Stimulated activated CD8-positive, alpha-beta memory T cell treated with anti-CD3 and anti-CD28 coated beads, Interleukin-7, amount 100 ng/mL, for 1 hour (primary cell): ENCODE data around the gene TUBB4B.

ENCODE experiments used
- DNase-seq, 2 donors: peaks; one replicate each; pipeline ENCODE4 v3.0.0-alpha.2; 2020; ENCODE audit warnings: low read depth in 2 of 2

The TUBB4B gene

DNA sequence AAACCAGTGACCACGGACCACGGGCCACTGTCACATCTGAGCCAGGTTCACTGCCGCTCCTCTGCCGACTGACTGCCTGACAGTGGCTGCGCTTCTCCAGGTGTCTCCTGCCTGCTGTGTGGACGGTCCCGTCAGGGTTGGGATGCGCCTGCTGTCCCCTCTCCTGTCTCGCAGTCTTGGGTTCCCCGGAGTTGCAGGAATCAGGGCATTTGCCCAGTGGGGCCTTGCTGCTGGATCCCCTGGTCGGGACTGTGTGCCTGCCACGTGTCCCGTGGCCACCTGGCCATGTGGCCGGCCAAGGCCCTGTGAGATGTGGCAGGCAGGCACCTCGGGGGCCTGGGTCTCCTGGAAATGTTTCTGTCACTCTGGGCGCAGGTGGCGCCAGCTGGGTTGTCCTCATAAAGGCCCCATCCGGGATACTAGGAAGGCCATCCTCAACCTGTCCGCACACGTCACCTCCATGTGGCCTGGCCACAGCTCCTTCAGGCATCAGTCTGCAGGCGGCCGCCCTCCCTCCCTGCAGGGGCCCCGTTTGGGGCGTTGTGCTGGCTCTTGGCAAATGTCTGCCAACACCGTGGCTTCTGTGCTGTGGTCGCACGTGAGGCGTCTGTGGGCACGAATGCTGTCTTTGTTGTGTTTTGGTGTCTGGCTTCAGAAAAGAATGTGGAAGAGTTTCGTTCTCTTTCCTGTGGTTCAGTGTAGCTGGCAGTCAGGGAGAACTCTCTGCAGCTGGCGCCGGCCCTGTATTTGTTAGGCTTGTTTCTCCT, 30.0 kb downstream of the TUBB4B start:
- DNase-seq, result no peak

DNA sequence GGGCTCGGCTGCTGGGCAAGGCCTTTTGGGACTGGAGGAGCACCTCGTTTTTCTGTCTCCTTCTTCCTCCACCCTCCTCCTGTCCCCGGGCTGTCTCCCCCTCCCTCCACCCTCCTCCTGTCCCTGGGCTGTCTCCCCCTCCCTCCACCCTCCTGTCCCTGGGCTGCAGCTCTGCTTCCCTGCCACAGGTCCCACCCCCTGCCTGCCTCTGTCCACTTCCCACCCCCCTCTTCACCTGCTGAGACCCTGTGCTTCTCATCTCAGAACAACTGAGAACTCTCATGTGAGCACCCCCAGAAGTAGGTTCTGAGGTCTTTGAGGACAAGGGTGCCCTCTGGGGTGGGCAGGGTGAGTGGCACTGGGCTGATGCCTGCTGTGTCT, 30.6 kb downstream of the TUBB4B start:
- DNase-seq, result no peak

DNA sequence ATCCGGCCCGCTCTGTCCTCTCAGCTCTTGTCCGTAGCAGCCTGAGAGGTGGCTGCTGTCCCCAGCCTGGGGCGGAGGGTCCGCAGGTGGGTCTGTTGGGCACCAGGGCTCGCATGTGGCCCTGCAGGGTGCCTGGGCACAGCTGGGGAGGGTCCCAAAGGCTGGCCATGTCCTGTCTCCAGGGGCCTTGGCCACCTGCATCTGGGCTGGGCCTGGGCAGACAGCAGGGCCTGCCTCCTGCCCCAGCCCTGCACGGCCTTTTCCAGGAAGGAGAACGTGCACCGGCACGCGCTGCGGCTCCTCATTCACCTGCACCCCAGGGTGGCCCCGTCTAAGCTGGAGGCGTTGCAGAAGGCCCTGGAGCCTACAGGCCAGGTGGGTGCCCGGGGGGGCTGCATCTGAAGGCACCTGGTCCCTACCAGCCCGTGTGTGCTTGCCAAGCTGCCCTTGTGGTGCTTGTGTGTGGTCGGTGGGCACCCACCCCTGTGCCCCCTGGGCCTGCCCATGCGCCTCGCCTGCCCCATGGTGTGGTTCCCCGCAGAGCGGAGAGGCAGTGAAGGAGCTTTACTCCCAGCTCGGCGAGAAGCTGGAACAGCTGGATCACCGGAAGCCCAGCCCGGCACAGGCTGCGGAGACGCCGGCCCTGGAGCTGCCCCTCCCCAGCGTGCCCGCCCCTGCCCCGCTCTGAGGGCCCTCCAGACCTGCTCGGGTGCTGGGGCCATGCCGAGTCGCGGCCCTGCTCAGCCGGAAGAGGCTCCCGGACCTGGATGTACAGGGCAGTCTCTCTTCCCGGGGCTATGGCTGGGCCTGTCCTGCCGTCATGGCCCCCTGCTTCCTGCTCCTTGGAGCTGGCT, 31.4 kb downstream of the TUBB4B start:
- no peak for DNase-seq

DNA sequence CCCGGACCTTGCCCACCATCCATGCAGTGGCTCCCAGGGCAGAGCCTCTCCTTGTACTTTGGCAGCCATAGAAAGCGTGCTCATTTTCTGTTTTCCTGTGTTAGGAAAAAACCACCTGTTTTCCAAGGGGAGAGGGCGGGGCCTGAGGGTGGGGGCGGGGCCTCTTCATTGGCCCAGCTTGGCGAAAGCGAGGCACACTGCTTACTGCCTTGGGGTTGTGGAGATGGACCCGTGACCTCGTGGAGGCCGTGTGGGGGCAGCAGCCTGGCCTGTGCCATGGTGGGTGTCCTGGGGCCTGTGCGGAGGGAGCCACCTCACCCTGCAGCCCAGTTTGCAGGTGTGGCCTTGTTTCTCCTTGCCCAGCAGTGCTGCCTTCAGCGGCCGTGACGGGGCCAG, 32.0 kb downstream of the TUBB4B start:
- DNase-seq, result no peak

DNA sequence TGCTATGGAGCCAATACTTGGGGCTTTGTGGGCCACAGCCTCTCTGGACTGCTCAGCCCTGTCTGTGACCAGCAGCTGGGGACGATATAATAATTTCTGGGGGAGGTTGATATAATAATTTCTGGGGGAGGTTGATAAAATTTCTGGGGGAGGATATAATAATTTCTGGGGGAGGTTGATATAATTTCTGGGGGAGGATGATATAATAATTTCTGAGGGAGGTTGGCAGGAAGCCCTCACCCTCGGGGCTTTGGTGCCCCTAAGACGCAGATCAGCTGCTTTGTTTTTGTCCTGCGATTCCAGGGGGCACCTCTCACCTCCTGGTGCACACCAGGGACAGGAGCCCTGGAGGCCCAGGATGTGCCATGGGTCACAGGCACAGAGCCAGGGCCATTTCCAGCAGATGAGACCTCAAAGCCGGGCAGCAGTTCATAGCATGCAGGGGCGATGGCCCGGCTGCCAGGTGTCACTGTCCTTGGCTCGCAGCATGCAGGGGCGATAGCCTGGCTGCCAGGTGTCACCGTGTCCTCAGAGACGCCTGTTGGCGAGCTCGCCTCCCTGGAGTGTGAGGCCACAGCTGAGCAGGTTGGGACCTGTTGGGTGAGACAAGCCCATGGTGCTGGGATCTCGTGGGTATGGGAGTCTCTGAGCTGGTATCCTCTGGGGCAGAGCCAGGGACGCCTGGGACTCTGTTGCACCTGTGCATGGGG, 32.7 kb downstream of the TUBB4B start:
- no peak for DNase-seq

DNA sequence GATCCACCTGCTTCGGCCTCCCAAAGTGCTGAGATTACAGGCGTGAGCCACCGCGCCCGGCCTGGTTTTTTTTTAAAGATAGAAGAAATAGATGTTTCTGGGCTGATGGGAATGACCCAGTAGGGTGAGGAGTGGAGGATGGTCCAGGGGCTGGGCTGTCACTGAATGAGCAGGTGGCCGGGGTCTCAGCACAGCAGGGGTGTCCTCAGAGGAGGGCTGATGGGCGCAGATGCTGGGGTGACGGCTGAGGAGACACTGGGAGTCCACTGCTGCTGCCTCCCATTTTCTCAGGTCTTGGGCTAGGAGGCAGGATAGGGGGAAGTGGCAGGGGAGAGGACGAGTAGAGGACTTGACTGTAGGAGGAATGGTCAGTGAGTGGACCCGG, 34.1 kb downstream of the TUBB4B start:
- no peak for DNase-seq

DNA sequence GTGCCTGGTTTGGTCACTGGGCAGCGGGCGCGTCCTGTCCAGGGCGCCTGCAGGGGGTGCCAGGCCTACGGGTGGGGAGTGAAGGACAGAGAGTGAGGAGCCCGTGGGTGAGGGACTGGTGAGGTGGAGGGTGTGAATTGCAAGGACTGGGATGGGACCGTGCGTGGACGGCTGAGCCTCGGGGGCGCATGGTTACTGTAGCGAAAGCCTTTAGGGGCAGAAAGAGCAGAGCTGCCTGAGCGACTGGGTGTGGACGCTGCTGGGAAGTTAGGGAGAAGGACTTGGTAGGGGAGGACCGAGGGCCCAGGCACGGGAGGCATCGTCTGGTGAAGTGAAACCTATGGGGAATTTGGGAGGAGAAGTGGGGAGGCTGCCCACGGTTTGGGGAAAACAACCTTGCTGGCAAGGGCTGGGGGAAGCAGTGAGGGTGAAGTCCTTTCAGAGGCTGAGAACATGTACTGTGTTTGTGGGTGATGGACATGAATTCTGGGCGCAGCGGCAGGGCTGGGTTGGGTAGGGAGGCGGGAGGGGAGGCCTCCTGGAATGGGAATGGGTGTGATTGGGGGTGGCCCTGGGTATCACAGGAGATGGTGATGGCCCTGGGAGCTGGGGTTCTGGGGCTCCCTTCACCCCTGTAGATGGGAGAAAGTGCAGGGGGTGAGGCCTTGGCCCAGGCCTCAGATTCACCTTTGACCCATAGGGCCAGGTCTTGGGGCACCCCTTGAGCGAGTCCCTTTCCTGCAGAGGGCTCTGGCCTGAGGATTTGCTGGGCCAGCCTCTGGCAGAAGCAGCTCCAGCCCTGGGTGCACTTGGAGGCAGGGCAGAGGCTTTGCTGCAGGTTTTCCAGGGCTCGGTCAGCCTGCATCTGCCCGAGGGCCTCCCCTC, 34.7 kb downstream of the TUBB4B start:
- DNase-seq, result no peak

DNA sequence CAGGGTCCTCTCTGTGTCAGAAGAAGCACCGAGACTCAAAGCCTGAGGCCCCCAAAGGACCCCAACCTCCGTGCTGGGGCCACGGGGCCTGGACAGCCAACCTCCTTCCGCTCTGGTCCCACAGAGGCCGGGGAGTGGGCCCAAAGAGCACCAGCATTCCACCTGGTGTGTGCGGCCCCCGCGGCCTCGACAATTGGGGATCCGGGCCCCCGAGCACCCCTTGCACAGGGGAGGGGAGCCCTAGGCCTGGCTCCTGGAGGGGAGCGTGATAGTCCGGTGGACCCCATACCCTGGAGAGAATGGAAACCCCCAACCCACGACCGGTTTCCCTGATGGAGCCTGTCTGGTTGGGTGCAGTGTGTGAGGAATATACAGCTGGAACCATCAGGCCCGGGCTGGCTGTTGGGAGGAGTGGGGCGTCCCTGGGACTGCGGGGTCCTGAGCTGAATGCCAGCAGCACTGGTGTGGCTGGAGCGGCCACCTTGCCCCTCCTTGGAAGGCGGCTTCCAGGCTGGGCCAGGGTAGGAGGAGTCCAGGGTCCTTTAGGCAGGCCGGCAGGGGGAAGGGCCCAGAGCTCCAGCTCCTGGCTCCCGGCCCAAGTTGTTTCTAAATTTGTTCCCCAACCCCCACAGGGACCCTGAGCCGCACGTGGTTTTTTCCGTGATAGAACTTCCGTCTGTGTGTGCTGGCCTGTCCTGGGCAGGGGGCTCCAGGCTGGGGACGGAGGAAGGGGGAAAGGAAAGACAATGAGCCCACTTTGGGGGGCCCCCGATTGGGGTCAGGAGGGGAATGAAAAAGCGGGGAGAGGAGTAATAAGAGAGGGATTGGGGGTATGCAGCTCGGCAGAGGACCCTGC, 35.6 kb downstream of the TUBB4B start:
- DNase-seq, result no peak

DNA sequence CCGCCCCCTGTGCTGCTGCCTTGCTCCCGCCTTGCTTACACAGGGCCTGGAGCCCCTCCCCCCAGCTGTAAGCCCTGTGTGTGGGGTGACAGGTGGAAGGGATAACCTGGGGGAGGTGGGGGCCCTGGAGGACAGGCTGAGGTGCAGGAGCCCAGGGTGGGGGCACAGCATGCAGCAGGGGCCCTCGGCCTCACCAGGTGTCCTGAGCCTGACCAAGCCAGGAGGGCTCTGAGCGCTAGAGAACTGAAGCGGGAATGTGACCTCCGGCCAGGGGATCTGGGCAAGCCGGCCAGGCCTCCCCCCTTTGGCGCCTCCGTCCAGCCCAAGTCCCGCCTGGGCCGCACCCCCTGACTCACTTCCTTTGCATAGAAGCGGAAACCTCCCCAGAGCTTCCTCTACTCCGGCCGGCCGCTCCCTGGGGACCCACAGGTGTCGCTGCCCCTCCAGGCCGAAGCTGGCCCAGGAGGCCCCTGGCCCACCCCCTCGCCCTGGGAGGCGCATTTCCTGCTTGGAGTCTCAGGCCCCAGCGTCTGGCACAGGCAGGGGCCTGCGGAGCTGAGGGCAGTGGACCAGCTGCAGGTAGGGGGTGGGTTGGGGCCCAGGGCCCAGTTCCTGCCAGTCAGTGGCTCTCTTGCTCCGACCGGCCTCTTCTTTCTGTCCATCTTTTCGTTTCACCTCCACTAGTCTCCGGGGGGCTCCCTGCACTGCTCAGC, 36.4 kb downstream of the TUBB4B start, which contains the start of gene TOR4A:
Gene TOR4A (plus strand): TSS at position 398 of the 713 bp plus-strand sequence. CDS start 964 bp downstream, outside the sequence.
- no peak for DNase-seq

DNA sequence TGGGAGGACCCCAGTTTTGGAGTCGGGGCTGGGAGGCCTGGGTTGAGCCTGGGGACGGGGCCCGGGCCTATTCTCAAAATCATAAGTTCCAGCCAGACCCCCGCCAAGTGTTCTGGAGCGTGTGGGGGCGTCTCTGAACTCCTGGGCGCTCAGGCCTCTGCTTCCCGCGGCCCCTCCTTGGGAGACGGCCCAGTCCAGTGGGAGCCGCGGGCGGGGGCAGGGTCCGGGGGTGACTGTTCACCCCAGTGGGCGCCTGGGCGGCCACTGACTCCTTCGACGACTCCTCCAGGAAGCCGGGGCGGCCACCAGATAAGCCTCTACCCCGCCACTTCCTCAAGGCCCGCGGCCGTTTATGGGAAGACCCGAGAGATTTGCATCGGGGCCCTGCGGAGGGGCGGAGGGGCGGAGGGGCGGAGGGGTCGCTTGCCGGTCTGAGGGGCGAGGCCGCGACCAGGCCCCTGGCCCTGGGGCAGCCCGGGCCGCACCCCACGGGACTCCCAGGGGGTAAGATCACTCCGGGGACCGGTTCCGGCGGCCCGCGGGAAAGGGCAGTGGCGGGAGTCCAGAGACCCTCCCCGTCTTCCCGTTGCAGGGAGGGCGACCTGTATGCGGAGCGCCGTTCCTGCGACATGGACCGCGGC, 37.1 kb downstream of the TUBB4B start:
- no peak for DNase-seq

DNA sequence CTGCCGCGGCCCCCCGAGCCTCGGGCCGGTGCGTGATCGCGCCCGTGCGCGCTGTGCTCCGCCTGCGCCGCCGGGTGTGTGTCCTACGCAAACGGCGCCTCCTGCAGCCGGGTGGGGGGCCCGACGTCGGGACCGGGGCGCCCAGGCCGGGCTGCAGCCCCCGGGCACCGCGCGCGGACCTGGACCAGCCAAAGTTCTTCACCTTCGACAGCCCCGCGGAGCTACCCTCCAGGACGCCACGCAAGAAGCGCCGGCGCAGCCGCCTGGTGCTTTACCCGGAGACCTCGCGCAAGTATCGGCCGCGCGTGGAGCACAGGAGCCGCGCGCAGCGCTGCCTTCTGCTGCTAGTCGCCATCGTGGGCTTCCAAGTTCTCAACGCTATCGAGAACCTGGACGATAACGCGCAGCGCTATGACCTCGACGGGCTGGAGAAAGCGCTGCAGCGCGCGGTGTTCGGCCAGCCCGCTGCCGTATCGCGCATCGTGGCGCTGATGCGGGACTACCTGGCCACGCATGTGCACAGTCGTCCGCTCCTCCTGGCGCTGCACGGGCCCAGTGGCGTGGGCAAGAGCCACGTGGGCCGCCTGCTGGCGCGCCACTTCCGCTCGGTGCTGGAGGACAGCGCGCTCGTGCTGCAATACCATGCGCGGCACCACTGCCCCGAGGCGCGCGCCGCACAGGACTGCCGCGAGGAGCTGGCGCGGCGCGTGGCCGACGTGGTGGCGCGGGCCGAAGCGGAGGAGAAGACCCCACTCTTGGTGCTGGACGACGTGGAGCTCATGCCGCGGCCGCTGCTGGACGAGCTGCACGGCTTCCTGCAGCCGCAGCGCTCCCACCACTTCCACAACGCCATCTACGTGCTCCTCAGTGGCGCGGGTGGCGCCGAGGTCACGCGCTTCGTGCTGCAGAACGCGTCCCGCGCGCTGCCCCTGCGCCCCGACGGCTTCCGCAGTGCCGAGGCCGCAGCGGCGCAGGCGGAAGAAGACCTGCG, 37.9 kb downstream of the TUBB4B start:
- DNase-seq, result no peak

DNA sequence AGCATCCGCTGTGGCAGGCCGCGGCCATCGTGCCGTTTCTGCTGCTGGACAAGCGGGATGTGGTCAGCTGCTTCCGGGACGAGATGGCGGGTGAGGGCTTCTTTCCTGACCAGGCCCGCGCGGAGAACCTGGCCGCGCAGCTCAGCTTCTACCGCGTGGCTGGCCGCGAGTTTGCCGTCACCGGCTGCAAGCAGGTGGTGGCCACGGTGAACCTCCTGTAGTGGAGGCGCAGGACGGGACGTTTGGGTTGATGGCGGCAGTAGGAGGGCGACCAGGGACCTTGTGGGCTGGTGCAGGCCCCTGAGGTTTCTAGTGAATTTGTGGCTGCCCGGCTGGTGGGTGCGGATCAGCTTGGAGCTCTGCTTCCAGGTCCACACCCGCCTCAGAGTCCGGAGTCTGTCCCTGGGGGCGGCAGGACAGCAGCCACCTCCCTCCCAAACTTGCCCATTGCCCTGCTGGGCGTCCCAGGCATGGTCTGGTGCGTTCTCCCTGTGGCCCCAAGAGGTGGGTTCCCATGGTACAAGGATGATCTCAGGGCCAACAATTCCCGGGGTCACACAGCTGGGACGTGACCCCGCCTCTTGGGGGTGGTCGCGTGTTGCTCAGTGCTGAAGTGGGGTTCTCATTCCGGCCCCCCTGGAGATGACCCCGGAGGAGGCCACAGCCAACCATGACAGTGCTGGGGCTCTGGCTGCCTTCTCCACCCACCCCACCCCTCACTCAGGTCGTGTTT, 38.8 kb downstream of the TUBB4B start:
- no peak for DNase-seq

DNA sequence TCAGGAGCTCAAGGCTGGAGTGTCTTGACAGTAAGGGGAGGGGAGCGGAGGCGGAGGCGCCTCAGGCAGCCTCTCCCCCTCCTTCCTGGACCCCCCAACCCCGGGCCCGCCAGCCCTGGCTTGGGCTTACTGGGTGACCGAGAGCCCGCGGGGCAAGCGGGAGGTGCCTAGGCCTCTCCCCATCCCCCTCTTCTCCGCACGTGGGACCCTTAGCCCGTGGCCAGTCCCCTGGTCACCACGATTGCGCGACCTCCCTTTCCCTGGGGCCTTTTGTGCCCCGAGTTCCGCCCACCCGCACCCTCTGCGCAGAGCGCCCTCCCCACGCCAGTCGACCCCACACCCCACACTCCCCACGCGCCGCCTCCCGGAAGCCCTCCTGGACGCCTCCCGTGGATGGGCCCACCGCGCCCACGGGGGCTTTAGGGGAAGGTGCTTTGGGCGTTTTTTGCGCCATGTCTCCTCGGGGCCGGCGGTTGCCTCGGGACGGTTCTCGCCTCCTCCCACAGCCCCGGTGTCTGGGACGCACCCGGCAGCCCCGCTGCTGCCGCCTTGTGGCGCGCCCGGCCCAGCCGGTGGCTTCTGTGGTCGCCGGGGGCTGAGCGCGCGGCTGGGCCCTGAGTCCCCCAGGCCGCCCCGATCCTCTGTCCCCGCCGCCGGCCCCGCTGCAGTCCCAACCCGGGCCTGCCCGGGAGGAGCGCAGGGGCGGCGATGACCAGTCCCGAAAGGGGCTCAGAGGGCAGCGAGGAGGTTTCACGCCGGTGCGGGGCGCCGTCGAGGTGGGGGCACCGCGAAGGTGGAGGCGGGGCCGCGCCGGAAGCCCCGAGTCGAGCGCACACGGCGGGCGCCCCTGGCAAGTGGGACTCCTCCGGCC, 39.6 kb downstream of the TUBB4B start:
- no peak for DNase-seq

DNA sequence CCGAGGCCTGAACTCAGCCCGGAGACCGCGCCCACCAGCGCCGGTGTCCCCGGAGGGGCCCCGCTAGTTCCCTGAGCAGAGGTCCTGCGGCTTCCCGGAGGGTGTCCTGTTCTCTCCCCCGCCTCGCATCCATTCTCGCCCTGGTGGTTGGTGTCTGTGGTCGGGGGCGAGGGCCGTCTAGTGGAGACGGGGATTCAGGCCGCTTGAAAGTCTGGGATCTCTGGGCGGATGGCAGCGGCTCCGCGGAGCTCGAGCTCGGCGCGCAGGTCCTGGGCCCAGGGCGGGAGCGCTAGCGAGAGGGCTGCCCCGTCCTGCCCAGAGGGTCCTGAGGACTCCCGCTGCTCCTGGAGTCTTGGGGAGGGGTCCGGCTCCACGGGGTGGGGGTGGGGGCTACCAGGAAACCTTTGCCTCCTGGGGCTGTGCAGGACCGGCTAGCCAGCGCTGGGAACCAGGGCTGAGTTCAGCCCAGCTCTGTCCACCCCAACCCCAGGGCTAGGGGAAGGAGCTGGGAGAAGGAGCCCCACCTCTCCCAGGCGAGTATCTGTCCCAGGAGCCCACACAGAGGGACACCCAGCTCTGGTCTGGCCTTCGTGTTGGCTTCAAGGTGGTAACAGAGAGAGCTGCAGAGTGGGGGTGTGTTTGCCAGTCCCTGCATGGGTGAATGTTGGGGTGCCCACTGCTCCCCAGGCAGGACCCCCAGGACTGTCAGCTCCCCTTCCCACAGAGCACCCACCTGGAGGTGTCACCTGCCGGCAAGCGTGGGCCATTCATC, 40.4 kb downstream of the TUBB4B start:
- DNase-seq, result no peak

DNA sequence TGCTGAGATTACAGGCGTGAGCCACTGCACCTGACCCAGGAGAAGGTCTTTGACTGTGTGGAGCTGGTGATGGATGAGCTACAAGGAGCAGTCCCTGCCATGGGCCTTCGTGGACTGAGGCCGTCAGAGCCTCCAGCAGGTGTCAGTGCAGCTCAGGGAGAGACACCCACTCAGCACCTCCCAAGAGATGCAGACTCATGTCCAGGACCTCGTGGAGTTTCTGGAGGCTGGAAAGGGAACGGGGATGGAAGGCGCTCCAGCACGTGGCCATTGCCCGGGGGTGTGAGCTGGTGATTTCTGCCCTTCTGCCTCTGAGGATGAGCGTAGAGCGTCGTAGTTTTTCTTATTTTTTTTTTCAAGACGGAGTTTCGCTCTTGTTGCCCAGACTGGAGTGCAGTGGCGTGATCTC, 45.9 kb downstream of the TUBB4B start:
- no peak for DNase-seq

DNA sequence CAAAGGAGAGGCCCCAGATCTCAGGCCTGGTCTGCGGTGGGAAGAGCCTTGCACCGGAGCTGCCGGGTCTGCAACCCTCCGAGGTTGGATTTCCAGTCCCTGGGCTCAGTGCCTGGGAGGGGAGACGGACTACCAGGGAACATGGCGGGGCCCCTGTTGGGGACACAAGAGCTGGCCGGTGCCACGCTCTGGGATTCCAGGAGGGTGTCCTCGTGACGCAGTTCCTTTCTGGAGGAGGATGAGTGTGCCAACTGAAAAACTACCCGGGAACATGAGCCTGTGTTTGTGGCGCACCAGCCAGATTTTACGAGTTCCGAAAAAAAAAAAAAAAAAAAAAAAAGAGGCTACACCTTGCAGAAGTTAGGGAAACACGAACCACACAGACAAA, 52.0 kb downstream of the TUBB4B start:
- DNase-seq, result no peak
